Peyer's patch (tissue), 4 donors: Measurements from ENCODE around the gene SPTA1.

Experiments used
- CTCF ChIP-seq, 6 experiments: fragments of 450-650 bp in 4 of 6; fragments of 200-600 bp in 2 of 6; sonication (generic) in 1 of 6; IDR thresholded peaks; one replicate each; pipeline ENCODE4 v1.5.1; 2017 to 2019; ENCODE audit warnings: antibody characterized with exemption in 6 of 6, mild to moderate bottlenecking in 3 of 6, moderate library complexity in 1 of 6
- POLR2A ChIP-seq, 2 donors: fragments of 450-650 bp; IDR thresholded peaks; one replicate each; pipeline ENCODE4 v1.5.1; 2017; ENCODE audit warnings: antibody characterized with exemption in 2 of 2, mild to moderate bottlenecking in 2 of 2, moderate library complexity in 2 of 2

DNA sequence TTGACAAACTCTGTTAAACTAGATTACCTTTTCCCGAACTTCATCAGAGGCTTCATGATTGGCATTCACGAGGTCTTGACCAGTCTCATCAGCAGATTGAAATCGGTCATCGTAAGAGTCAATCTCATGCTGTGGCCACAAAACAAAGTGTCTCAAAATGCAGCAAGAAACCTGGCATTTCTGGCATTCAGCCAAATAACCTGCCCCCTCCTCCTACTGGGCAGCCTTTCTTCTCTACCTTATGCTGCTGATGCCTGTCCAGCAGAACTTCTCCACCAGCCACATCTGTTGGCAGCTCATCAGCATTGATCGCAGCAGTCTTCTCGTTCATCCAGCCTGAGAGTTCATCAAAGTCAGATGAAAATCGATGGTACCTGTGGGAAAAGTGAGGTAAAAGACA, 12.2 kb downstream of the SPTA1 start:
- TF ChIP-seq POLR2A (IDR thresholded peaks at IDR 0.05) (no peak), CTCF (IDR thresholded peaks at IDR 0.05) (no peak)
